ENCODE measurements around the gene CEP131.

Gene CEP131

DNA sequence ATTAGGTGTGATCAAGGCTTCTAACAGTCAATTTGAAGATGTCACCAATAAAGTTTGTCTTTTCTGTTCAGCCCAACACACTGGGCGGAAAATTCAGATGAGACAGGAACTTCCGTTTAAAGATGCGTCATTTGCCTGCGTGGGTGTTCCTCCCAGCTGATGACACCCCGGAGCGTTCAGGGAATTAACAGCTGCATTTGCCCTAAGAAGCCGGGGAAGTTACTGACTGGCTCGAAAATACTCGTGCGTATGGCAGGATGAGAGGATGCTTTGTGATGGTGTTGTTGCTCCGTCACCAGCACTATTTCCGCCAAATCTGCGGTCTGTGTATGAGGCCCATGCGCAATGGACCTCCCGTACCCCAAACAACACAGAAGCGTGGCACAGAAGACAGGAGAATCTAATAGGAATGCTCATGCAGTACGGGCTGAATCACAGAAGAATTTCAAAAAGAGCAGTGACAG is 69.4 kb downstream of the CEP131 start:
- H3K4me1 Mint-ChIP-seq = no peaks in the 10 kb centered on the region
- H3K36me3 Mint-ChIP-seq (ENCODE audit: low read depth) = no peaks in the 10 kb centered on the region
- H3K27me3 Mint-ChIP-seq (ENCODE audit: low read depth) = peaks cover 10% of the 10 kb centered on the region
- no peak overlapping the region for H3K27ac Mint-ChIP-seq
- TF ChIP-seq, protein P1, sequence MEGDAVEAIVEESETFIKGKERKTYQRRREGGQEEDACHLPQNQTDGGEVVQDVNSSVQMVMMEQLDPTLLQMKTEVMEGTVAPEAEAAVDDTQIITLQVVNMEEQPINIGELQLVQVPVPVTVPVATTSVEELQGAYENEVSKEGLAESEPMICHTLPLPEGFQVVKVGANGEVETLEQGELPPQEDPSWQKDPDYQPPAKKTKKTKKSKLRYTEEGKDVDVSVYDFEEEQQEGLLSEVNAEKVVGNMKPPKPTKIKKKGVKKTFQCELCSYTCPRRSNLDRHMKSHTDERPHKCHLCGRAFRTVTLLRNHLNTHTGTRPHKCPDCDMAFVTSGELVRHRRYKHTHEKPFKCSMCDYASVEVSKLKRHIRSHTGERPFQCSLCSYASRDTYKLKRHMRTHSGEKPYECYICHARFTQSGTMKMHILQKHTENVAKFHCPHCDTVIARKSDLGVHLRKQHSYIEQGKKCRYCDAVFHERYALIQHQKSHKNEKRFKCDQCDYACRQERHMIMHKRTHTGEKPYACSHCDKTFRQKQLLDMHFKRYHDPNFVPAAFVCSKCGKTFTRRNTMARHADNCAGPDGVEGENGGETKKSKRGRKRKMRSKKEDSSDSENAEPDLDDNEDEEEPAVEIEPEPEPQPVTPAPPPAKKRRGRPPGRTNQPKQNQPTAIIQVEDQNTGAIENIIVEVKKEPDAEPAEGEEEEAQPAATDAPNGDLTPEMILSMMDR (IDR thresholded peaks at IDR 0.05; ENCODE audit: unreplicated experiment in 3 of 3) = no peak
- no peak overlapping the region for H3K4me3 Mint-ChIP-seq
- H3K9me3 Mint-ChIP-seq = no peaks in the 10 kb centered on the region

DNA sequence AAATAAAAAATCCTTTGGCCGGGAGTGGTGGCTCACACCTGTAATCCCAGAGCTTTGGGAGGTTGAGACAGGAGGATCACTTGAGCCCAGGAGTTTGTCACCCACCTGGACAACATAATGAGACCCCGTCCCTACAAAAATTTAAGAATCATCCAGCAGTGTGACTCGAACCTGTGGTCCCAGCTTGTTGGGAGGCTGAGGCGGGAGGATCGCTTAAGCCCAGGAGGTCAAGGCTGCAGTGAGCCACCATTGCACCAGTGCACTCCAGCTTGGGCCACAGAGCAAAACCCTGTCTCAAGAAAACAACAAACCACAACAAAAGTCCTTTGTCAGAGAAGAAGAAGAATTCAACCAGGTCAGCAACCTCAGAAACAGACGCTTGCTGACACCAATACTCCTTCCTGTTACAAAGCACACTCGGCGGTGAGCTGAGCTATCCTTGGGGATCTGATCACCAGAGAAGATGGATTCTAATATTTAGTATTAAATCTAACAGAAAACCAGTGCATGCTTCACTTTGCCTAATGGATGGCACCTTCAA is 70.4 kb downstream of the CEP131 start:
- H3K9me3 Mint-ChIP-seq = no peaks in the 10 kb centered on the region
- H3K27ac Mint-ChIP-seq = no peak overlapping the region
- no peak overlapping the region for H3K4me3 Mint-ChIP-seq
- TF ChIP-seq, protein P1 (IDR thresholded peaks at IDR 0.05; ENCODE audit: unreplicated experiment in 3 of 3) = no peak
- peaks cover 11% of the 10 kb centered on the region for H3K27me3 Mint-ChIP-seq (ENCODE audit: low read depth)
- no peaks in the 10 kb centered on the region for H3K4me1 Mint-ChIP-seq
- H3K36me3 Mint-ChIP-seq (ENCODE audit: low read depth) = no peaks in the 10 kb centered on the region

DNA sequence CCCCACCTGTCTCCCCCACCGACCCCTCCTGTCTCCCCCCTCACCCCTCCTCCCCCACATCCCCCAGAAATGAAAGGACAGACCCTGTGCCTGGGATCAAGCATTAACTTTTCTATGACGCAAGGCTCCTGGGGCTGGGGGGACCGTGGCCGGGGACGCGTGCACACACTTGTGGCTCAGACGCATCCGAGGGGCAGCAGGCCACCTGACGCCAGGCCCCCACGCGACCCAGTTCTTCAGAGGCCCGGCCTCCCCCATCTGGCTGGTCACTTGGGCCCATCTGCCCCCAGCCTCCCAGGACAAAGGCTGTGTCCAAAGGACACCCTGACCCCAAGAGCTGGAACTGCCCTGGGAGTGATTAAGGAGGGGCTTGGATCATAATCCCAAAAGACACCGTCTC is 71.5 kb downstream of the CEP131 start:
- H3K9me3 Mint-ChIP-seq = no peaks in the 10 kb centered on the region
- no peaks in the 10 kb centered on the region for H3K4me1 Mint-ChIP-seq
- peaks cover 8% of the 10 kb centered on the region for H3K27me3 Mint-ChIP-seq (ENCODE audit: low read depth)
- no peak overlapping the region for H3K27ac Mint-ChIP-seq
- TF ChIP-seq, protein P1 (IDR thresholded peaks at IDR 0.05; ENCODE audit: unreplicated experiment in 3 of 3) = no peak
- H3K4me3 Mint-ChIP-seq = no peak overlapping the region
- no peaks in the 10 kb centered on the region for H3K36me3 Mint-ChIP-seq (ENCODE audit: low read depth)

DNA sequence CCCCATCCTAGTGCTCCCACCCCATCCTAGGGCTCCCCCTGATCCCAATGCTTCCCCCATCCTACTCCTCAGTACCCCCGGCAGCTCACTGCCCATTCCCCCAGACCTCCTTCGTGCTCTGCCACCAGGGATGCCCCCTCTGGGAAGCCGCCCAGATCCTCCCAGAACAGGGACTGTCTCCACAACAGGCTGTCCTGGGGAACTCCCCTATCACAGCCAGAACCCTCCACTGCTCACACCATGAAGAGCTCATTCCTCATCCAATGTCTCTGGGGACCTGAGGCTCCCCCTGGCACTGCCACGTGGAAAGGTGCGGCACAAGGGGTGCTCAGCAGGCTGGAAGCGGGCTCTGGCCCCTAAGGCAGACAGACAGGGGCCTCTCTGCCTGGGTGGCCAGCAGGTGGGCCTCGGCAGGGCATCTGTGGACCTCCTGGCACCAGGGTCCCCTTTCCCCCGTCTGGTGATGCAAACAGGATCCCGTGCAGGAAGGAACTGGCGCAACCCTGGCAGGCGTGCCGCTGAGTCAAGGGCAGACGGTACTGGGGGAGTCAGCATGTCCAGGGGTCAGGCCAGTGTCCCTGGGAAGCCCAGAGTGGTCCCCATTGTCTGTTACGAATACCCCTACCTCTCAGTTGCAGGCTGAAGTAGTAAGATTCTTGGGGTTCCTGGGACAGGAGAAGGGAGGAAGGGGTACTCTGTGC is 72.2 kb downstream of the CEP131 start:
- Mint-ChIP-seq H3K27ac (no peak overlapping the region), H3K36me3 (ENCODE audit: low read depth) (no peaks in the 10 kb centered on the region), H3K4me1 (no peaks in the 10 kb centered on the region), H3K4me3 (no peak overlapping the region), H3K27me3 (ENCODE audit: low read depth) (peaks cover 8% of the 10 kb centered on the region), H3K9me3 (no peaks in the 10 kb centered on the region)
- TF ChIP-seq, protein P1 (IDR thresholded peaks at IDR 0.05; ENCODE audit: unreplicated experiment in 3 of 3) = no peak

DNA sequence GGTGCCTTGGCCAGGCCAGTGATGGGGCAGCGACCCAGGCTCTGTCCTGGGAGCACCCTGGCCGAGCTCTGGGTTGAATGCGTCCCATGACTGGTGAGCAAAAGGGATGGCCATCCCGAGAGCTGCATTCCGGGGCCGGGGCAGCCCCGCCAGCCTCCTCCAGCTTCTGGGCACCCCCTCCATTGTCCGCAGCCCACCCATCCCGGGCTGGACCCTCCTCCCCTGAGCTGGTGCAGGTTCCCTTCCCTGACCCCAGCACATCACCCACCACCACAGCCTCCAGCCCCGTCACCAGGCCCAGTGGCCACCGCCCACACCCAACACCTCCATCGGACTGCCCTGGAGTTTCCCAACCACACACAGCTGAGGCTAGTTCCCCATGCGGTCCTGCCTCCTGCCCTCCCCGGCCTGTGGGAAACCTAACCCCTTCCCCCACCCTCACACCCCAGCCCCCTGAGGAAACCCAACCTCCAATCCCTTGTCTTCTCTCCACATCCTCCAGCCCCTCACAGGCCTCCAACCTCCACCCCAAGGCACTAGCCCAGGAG is 73.7 kb downstream of the CEP131 start:
- peaks cover 8% of the 10 kb centered on the region for H3K27me3 Mint-ChIP-seq (ENCODE audit: low read depth)
- no peaks in the 10 kb centered on the region for H3K4me1 Mint-ChIP-seq
- TF ChIP-seq, protein P1 (IDR thresholded peaks at IDR 0.05; ENCODE audit: unreplicated experiment in 3 of 3) = no peak
- no peak overlapping the region for H3K4me3 Mint-ChIP-seq
- no peak overlapping the region for H3K27ac Mint-ChIP-seq
- H3K36me3 Mint-ChIP-seq (ENCODE audit: low read depth) = no peaks in the 10 kb centered on the region
- no peaks in the 10 kb centered on the region for H3K9me3 Mint-ChIP-seq

Measured in nephron (organoid).